Heart left ventricle (tissue), 13 donors: ENCODE results near the gene PEG3.

ENCODE experiments used
- POLR2A ChIP-seq, 2 donors: fragments of 450-650 bp; IDR thresholded peaks; one replicate each; pipeline ENCODE4 v1.6.1; 2017; ENCODE audit warnings: antibody characterized with exemption in 2 of 2, mild to moderate bottlenecking in 2 of 2, moderate library complexity in 2 of 2
- TF ChIP-seq, protein P1 (sequence below), 12 donors: fragments of 200-600 bp; sonication (generic) in 4 of 12; IDR thresholded peaks; one replicate each; pipeline versions ENCODE4 v1.5.0 to v1.8.0; 2018 to 2022; ENCODE audit warnings: antibody characterized with exemption in 12 of 12, mild to moderate bottlenecking in 5 of 12
- donor health status: ischemic (EF 13 %, LVEDD 7.1; RV severe dilation, severe dysfunction).
- donor health status: DM: no; HTN: yes; CAD: no.
- donor health status: DM: no; HTN: no; CAD: no.
- donor health status: ischemic (EF 25% LVEDD 6.9; RV normal size, moderate dysfunction).
- donor health status: ischemic (EF 25% LVEDD 5.7; RV mildly dilated, moderate dysfunction).
- donor health status: ischemic (EF 35%, LVEDD 5.7; RV mildly dilated, moderate dysfunction).
- donor health status: nonischemic (EF 11% LVEDD 7.7; RV severe dilation, severe dysfunction).
- donor health status: DM: yes; HTN: yes; CAD: no.
- donor health status: PGD.
- donor health status: ischemic (EF 29% LVEDD 5.4; RV normal size, mild dysfunction).
- donor health status: nonischemic (EF 23%, LVEDD 6.1; RV moderate dilation, normal function).

- TF ChIP-seq, protein P1, sequence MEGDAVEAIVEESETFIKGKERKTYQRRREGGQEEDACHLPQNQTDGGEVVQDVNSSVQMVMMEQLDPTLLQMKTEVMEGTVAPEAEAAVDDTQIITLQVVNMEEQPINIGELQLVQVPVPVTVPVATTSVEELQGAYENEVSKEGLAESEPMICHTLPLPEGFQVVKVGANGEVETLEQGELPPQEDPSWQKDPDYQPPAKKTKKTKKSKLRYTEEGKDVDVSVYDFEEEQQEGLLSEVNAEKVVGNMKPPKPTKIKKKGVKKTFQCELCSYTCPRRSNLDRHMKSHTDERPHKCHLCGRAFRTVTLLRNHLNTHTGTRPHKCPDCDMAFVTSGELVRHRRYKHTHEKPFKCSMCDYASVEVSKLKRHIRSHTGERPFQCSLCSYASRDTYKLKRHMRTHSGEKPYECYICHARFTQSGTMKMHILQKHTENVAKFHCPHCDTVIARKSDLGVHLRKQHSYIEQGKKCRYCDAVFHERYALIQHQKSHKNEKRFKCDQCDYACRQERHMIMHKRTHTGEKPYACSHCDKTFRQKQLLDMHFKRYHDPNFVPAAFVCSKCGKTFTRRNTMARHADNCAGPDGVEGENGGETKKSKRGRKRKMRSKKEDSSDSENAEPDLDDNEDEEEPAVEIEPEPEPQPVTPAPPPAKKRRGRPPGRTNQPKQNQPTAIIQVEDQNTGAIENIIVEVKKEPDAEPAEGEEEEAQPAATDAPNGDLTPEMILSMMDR (IDR thresholded peaks at IDR 0.05) = no peak
- no peak for TF ChIP-seq POLR2A (IDR thresholded peaks at IDR 0.05)
Observed at GRCh38 chr19:56819166-56819565, 21.4 kb downstream of the PEG3 start.
